Measurements from ENCODE around the gene PYGO2. TPM values are rescaled to one million over a fixed set of nuclear protein-coding genes. Genes with fewer than 3 reads are reported as not detected.
"Not testable (repeated sequence)": the region's sequence is repeated elsewhere in the genome, so short reads cannot be mapped to it uniquely, and the experiment has no call there.

The PYGO2 gene
- total RNA-seq, 4 donors from 2014 or later, result 19.1 to 40.1 (median 25.7) TPM

GRCh38 chr1:154911691-154912550 is 49.7 kb downstream of the PYGO2 start:
- TF ChIP-seq EP300 (IDR thresholded peaks at IDR 0.05), result no peak
- no peak for TF ChIP-seq POLR2AphosphoS5 (IDR thresholded peaks at IDR 0.05)
- TF ChIP-seq CTCF (IDR thresholded peaks at IDR 0.05), result no peak
- TF ChIP-seq POLR2A (IDR thresholded peaks at IDR 0.05), result no peak
- H3K4me1 ChIP-seq, result no peaks in the 10 kb centered on the region
- no peaks in the 10 kb centered on the region for H3K27me3 ChIP-seq
- no peaks in the 10 kb centered on the region for H3K9me3 ChIP-seq
- H3K36me3 ChIP-seq, result peaks cover 0 to 4% of the 10 kb centered on the region in 2 donors
- ATAC-seq, result no peak
- no peak overlapping the region for H3K27ac ChIP-seq
- no peak overlapping the region for H3K4me3 ChIP-seq
- 87 to 100% methylated on average over 1 to 3 of the region's 8 CpGs for WGBS, 2 donors (ENCODE audit: low coverage in 1 of 2)

GRCh38 chr1:154910851-154911250 is 50.7 kb downstream of the PYGO2 start:
- no peak for ATAC-seq
- no peaks in the 10 kb centered on the region for H3K9me3 ChIP-seq

GRCh38 chr1:154908937-154909336 is 52.6 kb downstream of the PYGO2 start:
- 78 to 89% methylated on average over 5 of the region's 5 CpGs for WGBS, 2 donors (ENCODE audit: low coverage in 1 of 2)
- ATAC-seq, result no peak
- TF ChIP-seq EP300 (IDR thresholded peaks at IDR 0.05) (no peak), POLR2AphosphoS5 (IDR thresholded peaks at IDR 0.05) (no peak), POLR2A (IDR thresholded peaks at IDR 0.05) (no peak), CTCF (IDR thresholded peaks at IDR 0.05) (no peak)
- H3K27me3 ChIP-seq, result no peaks in the 10 kb centered on the region
- no peaks in the 10 kb centered on the region for H3K36me3 ChIP-seq
- no peak overlapping the region for H3K27ac ChIP-seq
- no peaks in the 10 kb centered on the region for H3K4me1 ChIP-seq
- no peaks in the 10 kb centered on the region for H3K9me3 ChIP-seq
- no peak overlapping the region for H3K4me3 ChIP-seq

More at GRCh38 chr1:154910851-154911250, 50.7 kb downstream of the PYGO2 start:
- no peak for TF ChIP-seq EP300 (IDR thresholded peaks at IDR 0.05)
- no peak for TF ChIP-seq POLR2A (IDR thresholded peaks at IDR 0.05)
- no peak for TF ChIP-seq POLR2AphosphoS5 (IDR thresholded peaks at IDR 0.05)
- TF ChIP-seq CTCF (IDR thresholded peaks at IDR 0.05), result no peak
- Histone ChIP-seq H3K4me1 (no peaks in the 10 kb centered on the region), H3K36me3 (no peaks in the 10 kb centered on the region), H3K27me3 (no peaks in the 10 kb centered on the region), H3K4me3 (no peak overlapping the region), H3K27ac (no peak overlapping the region)
- 90 to 95% methylated on average over 2 to 4 of the region's 5 CpGs for WGBS, 2 donors (ENCODE audit: low coverage in 1 of 2)

GRCh38 chr1:154908129-154908528 is 53.5 kb downstream of the PYGO2 start:
- H3K4me3 ChIP-seq, H3K4me1 ChIP-seq, H3K9me3 ChIP-seq, H3K27me3 ChIP-seq, H3K36me3 ChIP-seq, H3K27ac ChIP-seq, ATAC-seq: not testable (repeated sequence)
- 70% methylated on average over 2 of the region's 3 CpGs; no CpG with 5 or more reads in 1 of the 2 donors for WGBS, 2 donors (ENCODE audit: low coverage in 1 of 2)

Small RNA genes lying within 50 kb of the gene (small RNA-seq; reads per million reads assigned to genes)
- gene MIR4258 (0 reads per million in 4 donors), gene RF00017 (0 reads per million in 4 donors)

Other genes starting within 250 kb of the PYGO2 start
- gene KCNN3, start 91.5 kb downstream of the PYGO2 start, total RNA-seq, result 10 to 100 TPM in 1 of 4 donors, 1 to 10 TPM in 3; 1.8 to 13.7 (median 8.1) TPM
- 10 to 100 TPM; 15.8 to 21.3 (median 18.2) TPM for gene PMVK, start 25.1 kb downstream of the PYGO2 start, total RNA-seq
- gene PBXIP1, start 5.7 kb downstream of the PYGO2 start, total RNA-seq, result 100 to 1,000 TPM; 205 to 371 (median 283) TPM
- gene SHC1, start 9.0 kb upstream of the PYGO2 start, total RNA-seq, result 100 to 1,000 TPM in 1 of 4 donors, 10 to 100 TPM in 3; 69.1 to 104 (median 90.2) TPM
- 10 to 100 TPM in 3 of 4 donors, 1 to 10 TPM in 1; 7.5 to 24.2 (median 17.6) TPM for gene CKS1B, start 12.9 kb upstream of the PYGO2 start, total RNA-seq
- gene FLAD1, start 21.6 kb upstream of the PYGO2 start, total RNA-seq, result 10 to 100 TPM; 12.8 to 23.5 (median 20.7) TPM
- gene LENEP, start 31.8 kb upstream of the PYGO2 start, total RNA-seq, result not detected
- gene ZBTB7B, start 41.0 kb upstream of the PYGO2 start, total RNA-seq, result 10 to 100 TPM; 45.5 to 63.4 (median 49.5) TPM
- gene DCST2, start 72.0 kb upstream of the PYGO2 start, total RNA-seq, result under 1 TPM in 2 of 4 donors, not detected in 2; 0.35 to 0.54 TPM
- not detected for gene DCST1, start 72.0 kb upstream of the PYGO2 start, total RNA-seq
- 100 to 1,000 TPM in 2 of 4 donors, 10 to 100 TPM in 2; 65.4 to 115 (median 100.0) TPM for gene ADAM15, start 89.5 kb upstream of the PYGO2 start, total RNA-seq
- 1 to 10 TPM in 3 of 4 donors, under 1 TPM in 1; 0.81 to 5.8 (median 2.3) TPM for gene EFNA4, start 102.0 kb upstream of the PYGO2 start, total RNA-seq
- under 1 TPM in 2 of 4 donors, not detected in 2; 0.27 to 0.77 TPM for gene EFNA3, start 117.1 kb upstream of the PYGO2 start, total RNA-seq
- 10 to 100 TPM; 13.1 to 25.8 (median 16.1) TPM for gene EFNA1, start 166.1 kb upstream of the PYGO2 start, total RNA-seq
- 10 to 100 TPM; 12.5 to 16.8 (median 13.9) TPM for gene SLC50A1, start 174.1 kb upstream of the PYGO2 start, total RNA-seq
- 100 to 1,000 TPM in 2 of 4 donors, 10 to 100 TPM in 2; 57.9 to 128 (median 87.7) TPM for gene DPM3, start 178.7 kb upstream of the PYGO2 start, total RNA-seq
- gene KRTCAP2, start 211.5 kb upstream of the PYGO2 start, total RNA-seq, result 100 to 1,000 TPM in 1 of 4 donors, 10 to 100 TPM in 3; 80.8 to 144 (median 92.3) TPM
- gene TRIM46, start 212.1 kb upstream of the PYGO2 start, total RNA-seq, result 1 to 10 TPM in 1 of 4 donors, under 1 TPM in 2, not detected in 1; 0.35 to 1.9 (median 0.40) TPM
- 10 to 100 TPM; 17.9 to 25.6 (median 20.1) TPM for gene THBS3, start 246.1 kb upstream of the PYGO2 start, total RNA-seq
- gene MTX1, start 246.9 kb upstream of the PYGO2 start, total RNA-seq, result 10 to 100 TPM; 28.3 to 36.0 (median 32.6) TPM

All from gastroesophageal sphincter (tissue), 4 donors.